AG04450 (cell line): ENCODE data around the gene ARRDC2. TPM values are rescaled to one million over a fixed set of nuclear protein-coding genes. Genes with fewer than 3 reads are reported as not detected.

ENCODE experiments used
- CTCF ChIA-PET: fragments of 300-600, 350-600 bp; formaldehyde crosslinking; extraction: SDS; loops from one replicate; lab custom pipeline; 2022; ENCODE audit warnings: antibody characterized with exemption, inconsistent platforms; lab: Charles Lee
- POLR2A ChIA-PET: fragments of 350-600 bp; formaldehyde crosslinking; extraction: SDS; loops from one replicate; lab custom pipeline; 2021; ENCODE audit warnings: antibody characterized with exemption, inconsistent platforms; lab: Yijun Ruan, JAX
- DNase-seq: peaks from one replicate; pipeline ENCODE4 v3.0.0-alpha.2; 2011; ENCODE audit warnings: low read depth, low spot score
- H3K27ac ChIP-seq: one replicate; pipeline ENCODE4 v1.5.1; 2012; ENCODE audit warnings: low read depth, low read length, control low read depth
- H3K27me3 ChIP-seq: one replicate; pipeline ENCODE4 v1.6.0; 2012; ENCODE audit warnings: low read length; ENCODE audit not compliant: control insufficient read depth, insufficient read depth
- H3K4me3 ChIP-seq: 2 replicates; pipeline ENCODE4 v1.5.1; 2011; ENCODE audit warnings: mild to moderate bottlenecking, low read depth, low read length, control low read depth
- H3K9me3 ChIP-seq: 2 replicates; pipeline ENCODE4 v1.5.1; 2012; ENCODE audit warnings: low read length; ENCODE audit not compliant: control insufficient read depth, insufficient read depth
- CTCF ChIP-seq: IDR thresholded peaks from 2 replicates; pipeline ENCODE4 v1.5.1; 2011; ENCODE audit warnings: low read depth, low read length, control low read depth, inconsistent platforms
- polyA plus RNA-seq: library from polyadenylated mRNA; depleted of rRNA; stranded (reverse); fragments of >200 nt; gene quantifications from 2 replicates; pipeline ENCODE4 v1.2.3, GENCODE V29; 2011

The ARRDC2 gene
- polyA plus RNA-seq, 1 experiment = 2.3 TPM

GRCh38 chr19:18053576-18054219, 45.7 kb downstream of the ARRDC2 start:
- Histone ChIP-seq H3K27ac (no peak overlapping the region), H3K27me3 (peaks cover 8% of the 10 kb centered on the region), H3K4me3 (no peak overlapping the region), H3K9me3 (no peaks in the 10 kb centered on the region; the same call in 1 of the 2 replicates)
- no peak for TF ChIP-seq CTCF
- DNase-seq = no peak
- CTCF ChIA-PET = interaction anchor here (0.8 kb wide), 1 partner anchor 46 kb away, joined by 3 read pairs; no protein-coding TSS in a partner anchor
- POLR2A ChIA-PET = interaction anchor here (0.6 to 1.3 kb wide), 3 partner anchors 14 to 75 kb away, joined by 3 to 4 read pairs (median 3); partner anchors contain the start of gene ARRDC2

DNA sequence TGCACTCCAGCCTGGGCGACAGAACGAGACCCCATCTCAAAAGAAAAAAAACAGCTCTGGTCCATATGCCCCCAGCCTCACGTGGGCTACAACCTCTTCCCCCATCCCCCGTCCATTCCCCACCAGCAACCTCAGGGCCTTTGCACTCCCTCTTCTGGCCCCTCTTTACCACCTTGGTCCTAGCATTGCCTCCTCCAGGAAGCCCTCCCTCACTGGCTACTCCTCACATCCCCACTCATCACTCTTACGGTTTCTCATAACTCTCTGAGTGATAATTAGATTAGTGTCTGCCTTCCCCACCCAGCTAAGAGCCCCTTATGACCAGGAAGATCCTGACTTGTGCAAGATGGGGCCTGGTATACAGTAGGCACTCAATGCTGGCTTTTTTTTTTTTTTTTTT, 48.0 kb downstream of the ARRDC2 start:
- ChIA-PET POLR2A (no interaction called here), CTCF (interaction anchor here (0.6 to 5.8 kb wide), 2 partner anchors 49 to 130 kb away, joined by 3 to 98 read pairs; partner anchors contain the start of gene ARRDC2)
- Histone ChIP-seq H3K27ac (no peak overlapping the region), H3K27me3 (peaks cover 13% of the 10 kb centered on the region), H3K4me3 (no peak overlapping the region), H3K9me3 (no peaks in the 10 kb centered on the region; the same call in 1 of the 2 replicates)
- TF ChIP-seq CTCF = no peak
- no peak for DNase-seq

DNA sequence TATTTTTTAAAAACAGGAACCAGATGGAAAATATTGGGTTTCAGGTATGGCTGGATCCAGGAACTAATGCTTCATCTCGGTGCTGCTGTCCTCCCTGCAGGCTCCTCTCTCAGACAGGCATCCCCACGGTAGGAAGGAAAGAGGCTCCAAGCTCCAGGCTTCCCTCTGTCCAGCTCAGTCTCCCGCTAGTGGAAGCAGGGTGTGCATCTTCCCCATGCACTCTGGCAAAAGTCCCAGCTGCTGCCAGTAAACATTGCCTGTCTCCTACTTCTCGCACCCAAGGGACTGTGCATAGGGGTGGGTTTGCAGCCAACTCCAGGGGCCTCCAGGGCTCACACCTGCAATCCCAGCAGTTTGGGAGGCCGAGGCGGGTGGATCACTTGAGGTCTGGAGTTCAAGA, 49.6 kb downstream of the ARRDC2 start:
- Histone ChIP-seq H3K4me3 (no peak overlapping the region), H3K27me3 (peaks cover 5% of the 10 kb centered on the region), H3K9me3 (no peaks in the 10 kb centered on the region), H3K27ac (peak overlapping the region; percentile 11)
- POLR2A ChIA-PET = no interaction called here
- CTCF ChIA-PET = interaction anchor here (0.6 to 5.8 kb wide), 7 partner anchors 39 to 119 kb away, joined by 3 to 98 read pairs (median 3); partner anchors contain the start of gene ARRDC2
- no peak for DNase-seq
- TF ChIP-seq CTCF = no peak

DNA sequence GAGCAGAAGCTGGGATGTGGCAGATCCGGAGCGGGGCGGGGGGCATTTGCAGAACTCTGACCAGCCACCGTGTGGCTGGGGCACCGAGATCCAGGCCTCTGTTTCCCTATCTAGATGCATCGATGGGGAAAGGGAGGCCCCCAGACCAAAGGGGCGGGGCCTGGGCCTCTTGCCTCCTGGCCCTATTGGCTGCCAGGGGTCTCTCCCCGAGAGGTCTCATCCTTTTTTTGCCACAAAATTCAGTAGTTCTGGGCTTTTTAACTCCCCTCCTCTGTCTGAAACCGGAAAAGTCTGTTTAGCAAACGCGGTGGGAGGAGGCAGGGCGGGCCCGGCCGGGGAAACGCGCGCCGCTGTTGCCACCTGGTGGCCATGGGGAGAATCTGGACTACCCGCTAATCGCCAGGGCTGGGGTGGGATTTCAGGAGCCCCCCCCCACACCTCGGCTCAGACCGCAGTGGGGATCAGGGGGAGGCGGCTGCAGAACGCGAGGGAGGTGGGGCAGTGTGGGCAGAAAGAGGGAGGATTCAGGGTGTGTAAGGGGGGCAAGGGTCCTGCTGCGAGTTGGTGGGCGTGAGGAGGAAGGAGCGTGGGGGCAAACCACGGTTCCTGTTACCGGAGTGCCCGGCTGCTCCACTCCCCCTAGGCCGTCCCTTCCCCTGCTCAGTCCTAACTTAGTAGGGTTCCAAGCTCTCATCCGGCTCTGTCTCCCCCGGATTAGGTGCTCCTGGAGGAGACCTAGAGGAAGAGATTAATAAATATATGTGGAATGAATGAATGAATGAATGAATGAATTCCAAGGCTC, 50.4 kb downstream of the ARRDC2 start:
- no peak for DNase-seq
- ChIA-PET CTCF (interaction anchor here (0.6 to 5.8 kb wide), 12 partner anchors 14 to 120 kb away, joined by 3 to 98 read pairs (median 3); partner anchors contain the start of gene ARRDC2), POLR2A (interaction anchor here (0.6 kb wide), 2 partner anchors 84 to 410 kb away, joined by 4 read pairs; no protein-coding TSS in a partner anchor)
- H3K9me3 ChIP-seq = no peaks in the 10 kb centered on the region
- H3K27ac ChIP-seq = peak overlapping the region; percentile 57
- peak overlapping the region; percentile 35 for H3K4me3 ChIP-seq
- peaks cover 5% of the 10 kb centered on the region for H3K27me3 ChIP-seq
- TF ChIP-seq CTCF = peak; percentile 91
